PC-9 (cell line): ENCODE results near the gene SYCE3. TPM values are rescaled to one million over a fixed set of nuclear protein-coding genes. Genes with fewer than 3 reads are reported as not detected.

Source experiments
- BruUV-seq: library from RNA; stranded (reverse); fragments of 400-500 nt; replicated peaks from 2 replicates; lab custom pipeline; 2021; lab: Mats Ljungman, UMichigan
- CTCF ChIA-PET: fragments of 300-600 bp; sonication (Branson Sonifier 250); formaldehyde crosslinking; loops from one replicate; lab custom pipeline; 2022; ENCODE audit warnings: antibody characterized with exemption; lab: Charles Lee
- POLR2A ChIA-PET: fragments of 300-600 bp; sonication (Branson Sonifier 250); formaldehyde crosslinking; loops from one replicate; lab custom pipeline; 2022; ENCODE audit warnings: antibody characterized with exemption; ENCODE audit not compliant: unreplicated experiment; lab: Charles Lee
- DNase-seq, 2 experiments: peaks; one replicate each; pipeline versions ENCODE4 v3.0.0 to v3.0.0-alpha.2; 2015 to 2022; ENCODE audit warnings: mixed read lengths in 1 of 2
- H2AFZ ChIP-seq: fragments of 200-600 bp; sonication (generic); 2 replicates; pipeline ENCODE4 v1.8.1; 2017; ENCODE audit warnings: antibody characterized with exemption
- H3F3A ChIP-seq: fragments of 200-600 bp; sonication (generic); 2 replicates; pipeline ENCODE4 v1.8.1; 2017; ENCODE audit warnings: antibody characterized with exemption, mild to moderate bottlenecking, low read depth; ENCODE audit not compliant: insufficient read depth
- H3K27ac ChIP-seq: fragments of 200-600 bp; sonication (generic); 2 replicates; pipeline ENCODE4 v1.6.1; 2016; ENCODE audit warnings: mixed run types
- H3K27me3 ChIP-seq: fragments of 200-600 bp; sonication (generic); 2 replicates; pipeline ENCODE4 v1.6.1; 2016; ENCODE audit warnings: low read depth, mixed run types; ENCODE audit not compliant: insufficient read depth
- H3K36me3 ChIP-seq: fragments of 200-600 bp; sonication (generic); 2 replicates; pipeline ENCODE4 v1.6.1; 2016; ENCODE audit warnings: low read depth, mixed run types
- H3K4me1 ChIP-seq: fragments of 200-600 bp; sonication (generic); replicated peaks from 2 replicates; pipeline ENCODE4 v1.6.1; 2016; ENCODE audit warnings: mixed run types; ENCODE audit not compliant: insufficient read depth
- H3K4me2 ChIP-seq: fragments of 200-600 bp; sonication (generic); 2 replicates; pipeline ENCODE4 v1.6.1; 2017; ENCODE audit warnings: mixed run types
- H3K4me3 ChIP-seq: fragments of 200-600 bp; sonication (generic); 2 replicates; pipeline ENCODE4 v1.6.1; 2016; ENCODE audit warnings: mixed run types
- H3K79me2 ChIP-seq: fragments of 200-600 bp; sonication (generic); 2 replicates; pipeline ENCODE4 v1.6.1; 2017; ENCODE audit warnings: low read depth, mixed run types
- H3K9me2 ChIP-seq: fragments of 200-600 bp; sonication (generic); 2 replicates; pipeline ENCODE4 v1.8.1; 2017; ENCODE audit warnings: mild to moderate bottlenecking; ENCODE audit not compliant: insufficient read depth
- H3K9me3 ChIP-seq: fragments of 200-600 bp; sonication (generic); 2 replicates; pipeline ENCODE4 v1.8.1; 2016; ENCODE audit warnings: low read depth; ENCODE audit not compliant: insufficient read depth
- H4K20me1 ChIP-seq: fragments of 200-600 bp; sonication (generic); 2 replicates; pipeline ENCODE4 v1.8.1; 2017; ENCODE audit not compliant: insufficient read depth
- EZH2 ChIP-seq: fragments of 200-600 bp; sonication (generic); IDR thresholded peaks from 2 replicates; pipeline ENCODE4 v1.8.0; 2017; ENCODE audit warnings: antibody characterized with exemption, low read depth
- intact Hi-C: fragments of 100-400 bp; cut with micrococcal nuclease; formaldehyde crosslinking; loops from one replicate; pipeline ENCODE4 v1.10.0; 2022; ENCODE audit not compliant: unreplicated experiment
- total RNA-seq: library from RNA; stranded (reverse); gene quantifications from 2 replicates; pipeline ENCODE4 v1.2.3, GENCODE V29; 2021
- TF ChIP-seq, protein P1 (sequence below): fragments of 200-600 bp; sonication (generic); conservative IDR thresholded peaks from 2 replicates; pipeline ENCODE4 v1.6.1; 2017; ENCODE audit warnings: mixed run types, antibody characterized with exemption, mild to moderate bottlenecking, moderate library complexity

Gene SYCE3
- total RNA-seq, 1 experiment from 2014 or later = not detected

DNA sequence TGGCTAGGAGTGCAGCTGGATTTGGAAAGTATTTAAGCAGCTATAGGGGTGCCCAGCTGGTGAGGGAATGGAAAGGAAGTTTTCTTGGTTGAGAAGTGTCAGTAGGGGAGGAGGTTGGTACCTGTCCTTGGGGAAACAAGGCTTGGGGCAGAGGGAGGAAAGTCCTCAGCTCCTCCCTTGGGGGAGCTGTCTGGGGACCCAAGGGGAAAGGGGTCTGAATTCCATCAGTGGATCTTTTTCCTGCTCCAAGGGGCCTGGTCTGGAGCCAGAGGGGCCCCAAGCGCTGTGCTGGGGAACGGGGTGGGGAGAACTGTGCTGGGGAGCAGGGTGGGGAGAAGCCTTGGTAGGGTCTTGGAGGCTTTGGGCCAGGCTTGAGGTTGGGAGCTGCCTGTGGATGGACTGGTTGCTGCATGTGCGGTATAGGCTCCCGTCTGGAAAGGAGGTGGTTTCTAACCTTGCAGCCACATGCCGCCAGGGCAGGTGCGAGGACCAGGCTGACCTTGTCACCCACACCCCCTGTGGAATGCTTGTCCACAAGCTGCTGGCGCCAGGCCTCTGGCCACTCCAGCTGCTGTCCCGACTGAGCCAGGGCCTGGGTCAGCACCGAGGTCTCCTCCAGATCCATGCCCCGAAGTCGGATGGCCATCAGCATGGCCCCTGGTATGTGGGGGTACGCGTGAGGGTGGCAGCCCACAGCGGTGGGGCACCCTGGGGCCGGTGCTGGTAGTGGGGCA, 33.9 kb downstream of the SYCE3 start:
- Histone ChIP-seq H3K4me2 (no peak overlapping the region), H3K4me1 (peaks cover 29% of the 10 kb centered on the region), H2AFZ (no peak overlapping the region), H3F3A (peaks cover 71% of the 10 kb centered on the region), H4K20me1 (peaks cover 8% of the 10 kb centered on the region), H3K9me2 (no peaks in the 10 kb centered on the region), H3K79me2 (peaks cover 8% of the 10 kb centered on the region), H3K4me3 (no peak overlapping the region), H3K9me3 (no peaks in the 10 kb centered on the region), H3K27ac (no peak overlapping the region), H3K36me3 (no peaks in the 10 kb centered on the region), H3K27me3 (no peaks in the 10 kb centered on the region)
- peak in 1 of 2 experiments; percentile 30 for DNase-seq
- ChIA-PET POLR2A (interaction anchor here (0.6 kb wide), 1 partner anchor 59 kb away, joined by 4 read pairs; no protein-coding TSS in a partner anchor), CTCF (interaction anchor here (0.6 kb wide), 1 partner anchor 22 kb away, joined by 7 read pairs; no protein-coding TSS in a partner anchor)
- no peak for TF ChIP-seq EZH2
- TF ChIP-seq, protein P1, sequence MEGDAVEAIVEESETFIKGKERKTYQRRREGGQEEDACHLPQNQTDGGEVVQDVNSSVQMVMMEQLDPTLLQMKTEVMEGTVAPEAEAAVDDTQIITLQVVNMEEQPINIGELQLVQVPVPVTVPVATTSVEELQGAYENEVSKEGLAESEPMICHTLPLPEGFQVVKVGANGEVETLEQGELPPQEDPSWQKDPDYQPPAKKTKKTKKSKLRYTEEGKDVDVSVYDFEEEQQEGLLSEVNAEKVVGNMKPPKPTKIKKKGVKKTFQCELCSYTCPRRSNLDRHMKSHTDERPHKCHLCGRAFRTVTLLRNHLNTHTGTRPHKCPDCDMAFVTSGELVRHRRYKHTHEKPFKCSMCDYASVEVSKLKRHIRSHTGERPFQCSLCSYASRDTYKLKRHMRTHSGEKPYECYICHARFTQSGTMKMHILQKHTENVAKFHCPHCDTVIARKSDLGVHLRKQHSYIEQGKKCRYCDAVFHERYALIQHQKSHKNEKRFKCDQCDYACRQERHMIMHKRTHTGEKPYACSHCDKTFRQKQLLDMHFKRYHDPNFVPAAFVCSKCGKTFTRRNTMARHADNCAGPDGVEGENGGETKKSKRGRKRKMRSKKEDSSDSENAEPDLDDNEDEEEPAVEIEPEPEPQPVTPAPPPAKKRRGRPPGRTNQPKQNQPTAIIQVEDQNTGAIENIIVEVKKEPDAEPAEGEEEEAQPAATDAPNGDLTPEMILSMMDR = no peak
- no TSS peak for BruUV-seq
- intact Hi-C loops = no loop called here

DNA sequence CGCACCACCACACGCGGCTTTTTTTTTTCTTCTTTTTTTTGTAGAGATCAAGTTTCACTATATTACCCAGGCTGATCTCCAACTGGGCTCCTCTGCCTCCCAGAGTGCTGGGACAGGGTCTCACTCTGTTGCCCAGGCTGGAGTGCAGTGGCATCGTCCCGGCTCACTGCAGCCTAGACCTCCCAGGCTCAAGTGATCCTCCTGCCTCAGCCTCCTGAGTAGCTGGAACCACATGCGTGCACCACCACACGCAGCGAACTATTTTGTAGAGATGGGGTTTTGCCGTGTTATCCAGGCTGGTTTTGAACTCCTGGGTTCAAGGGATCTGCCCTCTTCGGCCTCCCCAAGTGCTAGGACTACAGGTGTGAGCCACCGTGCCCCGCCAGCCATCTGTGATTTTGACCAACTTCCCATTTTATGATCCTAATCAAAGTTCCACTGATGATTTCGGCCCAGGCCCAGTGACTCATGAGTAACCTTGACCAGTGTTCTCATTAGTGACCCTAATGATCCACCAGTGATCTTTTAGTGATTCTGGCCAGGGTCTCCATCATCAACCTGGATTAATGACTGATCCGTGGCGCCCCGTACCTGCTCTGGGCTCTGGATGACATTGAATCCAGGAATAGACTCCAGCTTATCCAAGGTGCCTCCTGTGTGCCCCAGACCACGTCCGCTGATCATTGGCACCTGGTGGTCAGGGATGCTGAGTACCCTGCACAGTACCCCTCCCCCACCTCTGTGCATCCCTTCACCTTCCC, 34.6 kb downstream of the SYCE3 start:
- Histone ChIP-seq H3K27me3 (no peaks in the 10 kb centered on the region), H3K4me3 (no peak overlapping the region), H3K4me2 (peak overlapping the region; percentile 94; the same call in 1 of the 2 replicates), H2AFZ (no peak overlapping the region), H3K79me2 (peaks cover 16% of the 10 kb centered on the region), H3F3A (peaks cover 69% of the 10 kb centered on the region), H3K4me1 (peaks cover 30% of the 10 kb centered on the region), H3K27ac (no peak overlapping the region), H4K20me1 (peaks cover 16% of the 10 kb centered on the region), H3K36me3 (peaks cover 5% of the 10 kb centered on the region), H3K9me2 (no peaks in the 10 kb centered on the region), H3K9me3 (no peaks in the 10 kb centered on the region)
- TF ChIP-seq EZH2 = no peak
- TF ChIP-seq, protein P1 = no peak
- no TSS peak for BruUV-seq
- intact Hi-C loops = loop anchor here (2.0 kb wide), 2 partner anchors 55 to 93 kb away; partner anchors contain the start of gene CHKB
- no peak for DNase-seq
- ChIA-PET CTCF (no interaction called here), POLR2A (interaction anchor here (0.6 kb wide), 1 partner anchor 58 kb away, joined by 4 read pairs; no protein-coding TSS in a partner anchor)
